Measurements from ENCODE around the gene ZNF549. TPM values are rescaled to one million over a fixed set of nuclear protein-coding genes. Genes with fewer than 3 reads are reported as not detected.

Gene ZNF549
- total RNA-seq, 4 donors from 2014 or later: 3.7 to 6.7 (median 6.4) TPM

DNA sequence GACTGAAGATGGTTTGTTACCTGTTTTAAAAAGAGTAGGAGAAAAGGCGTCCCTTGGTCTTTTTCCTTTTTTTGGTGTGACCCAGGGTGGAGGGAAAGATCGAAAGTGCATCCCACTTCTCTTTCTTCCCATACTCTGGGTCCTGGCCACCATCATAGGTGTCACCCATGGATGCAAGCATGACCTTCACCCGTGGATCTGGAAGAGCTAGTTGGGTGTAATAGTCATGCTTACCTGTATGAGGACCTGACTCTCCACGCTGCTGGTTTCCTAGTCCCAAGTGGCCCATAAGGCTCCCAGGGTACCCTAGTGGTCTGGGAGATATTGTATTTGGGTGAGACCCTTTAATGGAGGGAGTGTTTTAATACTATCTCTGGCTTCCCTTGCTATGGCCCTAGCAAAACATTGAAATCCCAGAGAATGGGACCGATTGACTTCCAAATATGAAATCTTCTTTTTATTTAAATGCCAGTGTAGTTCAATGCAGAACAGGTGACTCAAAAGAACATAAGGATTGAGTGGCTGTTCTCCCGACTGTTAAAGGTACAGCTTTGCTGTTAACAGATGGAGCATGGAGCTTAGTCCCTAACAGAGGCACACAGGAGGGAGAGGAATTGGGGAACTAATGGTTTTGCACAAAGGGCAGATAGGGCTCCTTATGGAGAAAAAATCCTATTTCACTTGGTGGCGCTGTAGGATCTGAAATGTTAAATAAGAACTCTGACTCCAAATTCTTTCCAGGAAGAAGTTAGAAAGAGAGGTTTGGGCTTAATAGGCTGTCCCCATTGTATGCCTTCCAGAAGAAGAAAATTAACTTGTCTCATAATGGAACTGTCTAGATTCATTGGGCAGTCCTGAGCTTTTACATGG, 39.5 kb downstream of the ZNF549 start:
- intact Hi-C loops (cut with DNase I): no loop called here
- Histone ChIP-seq H3K36me3 (peaks cover under 1 to 5% (median 4%) of the 10 kb centered on the region in 4 donors), H3K27me3 (no peaks in the 10 kb centered on the region), H3K9me3 (peaks cover 17 to 92% (median 83%) of the 10 kb centered on the region in 4 donors), H3K27ac (replicated peaks in 1 of 4) (no peak overlapping the region), H3K4me1 (no peaks in the 10 kb centered on the region), H3K4me3 (no peak overlapping the region)
- 56% methylated on average over 7 of the region's 7 CpGs for WGBS
- TF ChIP-seq, protein P1, sequence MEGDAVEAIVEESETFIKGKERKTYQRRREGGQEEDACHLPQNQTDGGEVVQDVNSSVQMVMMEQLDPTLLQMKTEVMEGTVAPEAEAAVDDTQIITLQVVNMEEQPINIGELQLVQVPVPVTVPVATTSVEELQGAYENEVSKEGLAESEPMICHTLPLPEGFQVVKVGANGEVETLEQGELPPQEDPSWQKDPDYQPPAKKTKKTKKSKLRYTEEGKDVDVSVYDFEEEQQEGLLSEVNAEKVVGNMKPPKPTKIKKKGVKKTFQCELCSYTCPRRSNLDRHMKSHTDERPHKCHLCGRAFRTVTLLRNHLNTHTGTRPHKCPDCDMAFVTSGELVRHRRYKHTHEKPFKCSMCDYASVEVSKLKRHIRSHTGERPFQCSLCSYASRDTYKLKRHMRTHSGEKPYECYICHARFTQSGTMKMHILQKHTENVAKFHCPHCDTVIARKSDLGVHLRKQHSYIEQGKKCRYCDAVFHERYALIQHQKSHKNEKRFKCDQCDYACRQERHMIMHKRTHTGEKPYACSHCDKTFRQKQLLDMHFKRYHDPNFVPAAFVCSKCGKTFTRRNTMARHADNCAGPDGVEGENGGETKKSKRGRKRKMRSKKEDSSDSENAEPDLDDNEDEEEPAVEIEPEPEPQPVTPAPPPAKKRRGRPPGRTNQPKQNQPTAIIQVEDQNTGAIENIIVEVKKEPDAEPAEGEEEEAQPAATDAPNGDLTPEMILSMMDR (IDR thresholded peaks at IDR 0.05): no peak
- TF ChIP-seq POLR2A (IDR thresholded peaks at IDR 0.05; ENCODE audit: low read depth) (no peak), POLR2AphosphoS5 (IDR thresholded peaks at IDR 0.05) (no peak), EP300 (IDR thresholded peaks at IDR 0.05) (no peak)
- DNase-seq (ENCODE audit: extremely low spot score): no peak

DNA sequence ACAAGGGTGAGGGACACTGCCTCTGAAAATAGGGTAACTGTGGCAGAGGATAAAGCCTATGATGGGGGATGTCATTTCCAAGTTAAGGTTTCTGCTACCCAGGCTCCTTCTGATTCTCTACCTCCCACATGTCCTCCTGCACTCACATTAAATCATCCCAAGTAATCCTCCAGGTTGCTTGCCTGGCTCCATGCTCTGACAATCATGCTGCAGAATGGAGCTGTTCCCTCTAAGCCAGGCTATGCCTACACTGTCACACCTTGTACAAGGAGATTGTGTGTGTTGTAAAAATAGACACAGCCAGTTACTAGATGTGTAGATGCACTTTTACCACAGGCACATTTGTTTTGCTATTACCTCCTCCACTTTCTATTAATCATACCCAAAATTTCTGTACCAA, 43.6 kb downstream of the ZNF549 start:
- H3K4me3 ChIP-seq: no peak overlapping the region
- H3K36me3 ChIP-seq: peaks cover 41 to 46% (median 45%) of the 10 kb centered on the region in 4 donors
- no peak overlapping the region for H3K27ac ChIP-seq (replicated peaks in 1 of 4)
- no peak for DNase-seq (ENCODE audit: extremely low spot score)
- intact Hi-C loops (cut with DNase I): no loop called here
- TF ChIP-seq EP300 (IDR thresholded peaks at IDR 0.05) (no peak), POLR2AphosphoS5 (IDR thresholded peaks at IDR 0.05) (no peak), POLR2A (IDR thresholded peaks at IDR 0.05; ENCODE audit: low read depth) (no peak)
- TF ChIP-seq, protein P1 (IDR thresholded peaks at IDR 0.05): no peak
- no peaks in the 10 kb centered on the region for H3K4me1 ChIP-seq
- no peaks in the 10 kb centered on the region for H3K27me3 ChIP-seq
- peaks cover 27 to 100% (median 95%) of the 10 kb centered on the region in 4 donors for H3K9me3 ChIP-seq

DNA sequence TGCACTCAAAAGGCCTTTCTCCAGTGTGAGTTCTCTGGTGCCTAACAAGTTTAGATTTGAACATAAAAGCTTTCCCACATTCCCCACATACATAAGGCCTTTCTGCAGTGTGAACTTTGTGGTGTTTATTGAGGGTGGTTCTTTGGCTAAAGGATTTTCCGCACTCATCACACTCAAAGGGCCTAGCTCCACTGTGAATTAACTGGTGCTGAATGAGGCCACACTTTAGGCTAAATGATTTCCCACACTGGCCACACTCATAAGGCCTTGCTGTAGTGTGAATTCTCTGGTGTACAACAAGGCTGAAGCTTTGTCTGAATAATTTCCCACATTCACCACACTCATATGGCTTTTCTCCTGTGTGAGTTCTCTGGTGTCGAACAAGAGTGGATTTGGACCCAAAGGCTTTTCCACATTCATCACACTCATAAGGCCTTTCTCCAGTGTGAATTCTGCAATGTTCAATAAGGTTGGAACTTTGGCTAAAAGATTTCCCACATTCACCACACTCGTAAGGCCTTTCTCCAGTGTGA, 45.3 kb downstream of the ZNF549 start:
- intact Hi-C loops (cut with DNase I): no loop called here
- no peak for DNase-seq (ENCODE audit: extremely low spot score)
- Histone ChIP-seq H3K27me3 (no peaks in the 10 kb centered on the region), H3K36me3 (peaks cover 51 to 62% (median 57%) of the 10 kb centered on the region in 4 donors), H3K9me3 (peaks cover 19 to 100% (median 94%) of the 10 kb centered on the region in 4 donors), H3K27ac (replicated peaks in 1 of 4) (no peak overlapping the region), H3K4me1 (peaks cover 0 to 2% (median 2%) of the 10 kb centered on the region in 4 donors), H3K4me3 (no peak overlapping the region)
- WGBS: 100% methylated on average over 3 of the region's 3 CpGs
- TF ChIP-seq EP300 (IDR thresholded peaks at IDR 0.05) (no peak), POLR2A (IDR thresholded peaks at IDR 0.05; ENCODE audit: low read depth) (no peak), POLR2AphosphoS5 (IDR thresholded peaks at IDR 0.05) (no peak)
- TF ChIP-seq, protein P1 (IDR thresholded peaks at IDR 0.05): no peak

DNA sequence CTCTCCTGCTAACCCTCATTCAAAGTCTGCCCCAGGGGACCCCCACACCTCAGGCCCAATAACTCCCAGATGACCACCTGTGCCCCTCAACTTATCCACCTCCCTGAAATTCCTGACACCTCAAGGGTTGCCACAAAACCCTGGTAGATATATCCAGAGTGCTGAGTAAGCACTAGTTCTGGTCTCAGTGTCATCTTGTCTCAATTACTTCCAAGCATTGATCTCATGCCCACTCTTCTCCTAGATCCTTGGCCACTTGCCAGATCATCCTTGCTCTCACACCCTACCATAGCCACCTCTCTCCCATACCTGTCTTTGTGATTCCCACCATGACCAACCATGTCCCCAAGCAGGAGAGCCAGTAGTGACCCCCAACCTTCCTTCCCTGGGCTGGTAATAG, 49.5 kb downstream of the ZNF549 start:
- TF ChIP-seq POLR2AphosphoS5 (IDR thresholded peaks at IDR 0.05) (no peak), EP300 (IDR thresholded peaks at IDR 0.05) (no peak), POLR2A (IDR thresholded peaks at IDR 0.05; ENCODE audit: low read depth) (no peak)
- no peaks in the 10 kb centered on the region for H3K27me3 ChIP-seq
- H3K27ac ChIP-seq (replicated peaks in 1 of 4): no peak overlapping the region
- H3K4me3 ChIP-seq: no peak overlapping the region
- DNase-seq (ENCODE audit: extremely low spot score): no peak
- peaks cover 50 to 57% (median 52%) of the 10 kb centered on the region in 4 donors for H3K36me3 ChIP-seq
- intact Hi-C loops (cut with DNase I): loop anchor here (5.0 kb wide), 1 partner anchor 56 kb away; the partner anchor contains the start of gene ZNF211
- peaks cover 17 to 64% (median 60%) of the 10 kb centered on the region in 4 donors for H3K9me3 ChIP-seq
- H3K4me1 ChIP-seq: peaks cover 13 to 18% (median 17%) of the 10 kb centered on the region in 4 donors
